Measurements from ENCODE around the gene LRP8. TPM values are rescaled to one million over a fixed set of nuclear protein-coding genes. Genes with fewer than 3 reads are reported as not detected.

LRP8 gene
- total RNA-seq, 1 donor from 2014 or later: 15.6 TPM

- H4K20me1 ChIP-seq (ENCODE audit: low read depth): no peaks in the 10 kb centered on the region
- H3K27me3 ChIP-seq: no peaks in the 10 kb centered on the region
- no peaks in the 10 kb centered on the region for H3K9me3 ChIP-seq (ENCODE audit: low read depth)
- no peaks in the 10 kb centered on the region for H3K9me3 Mint-ChIP-seq
- no peak overlapping the region for H3K4me3 ChIP-seq
- DNase-seq (ENCODE audit: low spot score): no peak
- no peak overlapping the region for H3K9ac ChIP-seq
- H3K79me2 ChIP-seq (ENCODE audit: low read depth): no peaks in the 10 kb centered on the region
- peaks cover 2% of the 10 kb centered on the region for H3K27me3 Mint-ChIP-seq (ENCODE audit: insufficient read depth, low read depth)
- H3K4me1 ChIP-seq: no peaks in the 10 kb centered on the region
- H3K4me3 Mint-ChIP-seq: no peak overlapping the region
- peaks cover 9% of the 10 kb centered on the region for H3K36me3 Mint-ChIP-seq
- H3K4me2 ChIP-seq: no peak overlapping the region
- H3K36me3 ChIP-seq: no peaks in the 10 kb centered on the region
- TF ChIP-seq EZH2 (IDR thresholded peaks at IDR 0.05) (no peak), EZH2phosphoT487 (IDR thresholded peaks at IDR 0.05) (no peak), CTCF (IDR thresholded peaks at IDR 0.05) (no peak)
- no peak overlapping the region for H3K27ac ChIP-seq
- no peaks in the 10 kb centered on the region for H3K4me1 Mint-ChIP-seq
- H3F3A ChIP-seq (ENCODE audit: low read depth): no peaks in the 10 kb centered on the region
- no peak overlapping the region for H2AFZ ChIP-seq (replicated peaks)
- H3K27ac Mint-ChIP-seq: no peak overlapping the region
These were observed 69.7 kb downstream of the LRP8 start for GRCh38 chr1:53258216-53258615.

- no peaks in the 10 kb centered on the region for H3K4me1 ChIP-seq
- Mint-ChIP-seq H3K27ac (no peak overlapping the region), H3K27me3 (ENCODE audit: insufficient read depth, low read depth) (no peaks in the 10 kb centered on the region), H3K4me1 (no peaks in the 10 kb centered on the region), H3K36me3 (peaks cover 9% of the 10 kb centered on the region), H3K9me3 (no peaks in the 10 kb centered on the region), H3K4me3 (no peak overlapping the region)
- H3K9me3 ChIP-seq (ENCODE audit: low read depth): no peaks in the 10 kb centered on the region
- H3K27ac ChIP-seq: no peak overlapping the region
- H2AFZ ChIP-seq (replicated peaks): no peak overlapping the region
- H3F3A ChIP-seq (ENCODE audit: low read depth): no peaks in the 10 kb centered on the region
- no peak overlapping the region for H3K9ac ChIP-seq
- no peak overlapping the region for H3K4me2 ChIP-seq
- no peaks in the 10 kb centered on the region for H3K27me3 ChIP-seq
- H3K36me3 ChIP-seq: no peaks in the 10 kb centered on the region
- H3K4me3 ChIP-seq: no peak overlapping the region
- no peaks in the 10 kb centered on the region for H3K79me2 ChIP-seq (ENCODE audit: low read depth)
- no peak for DNase-seq (ENCODE audit: low spot score)
- TF ChIP-seq EZH2phosphoT487 (IDR thresholded peaks at IDR 0.05) (no peak), CTCF (IDR thresholded peaks at IDR 0.05) (no peak), EZH2 (IDR thresholded peaks at IDR 0.05) (no peak)
- no peaks in the 10 kb centered on the region for H4K20me1 ChIP-seq (ENCODE audit: low read depth)
These were observed 70.3 kb downstream of the LRP8 start for GRCh38 chr1:53257454-53258081.

GRCh38 chr1:53256511-53257453 lies 71.1 kb downstream of the LRP8 start:
- no peak overlapping the region for H3K4me2 ChIP-seq
- H3K9me3 Mint-ChIP-seq: no peaks in the 10 kb centered on the region
- no peaks in the 10 kb centered on the region for H3K79me2 ChIP-seq (ENCODE audit: low read depth)
- H3K27me3 ChIP-seq: no peaks in the 10 kb centered on the region
- H3F3A ChIP-seq (ENCODE audit: low read depth): no peaks in the 10 kb centered on the region
- DNase-seq (ENCODE audit: low spot score): no peak
- no peak overlapping the region for H3K27ac ChIP-seq
- no peaks in the 10 kb centered on the region for H4K20me1 ChIP-seq (ENCODE audit: low read depth)
- H3K9ac ChIP-seq: no peak overlapping the region
- no peak overlapping the region for H3K4me3 ChIP-seq
- no peaks in the 10 kb centered on the region for H3K4me1 Mint-ChIP-seq
- H3K36me3 Mint-ChIP-seq: peaks cover 9% of the 10 kb centered on the region
- H3K4me1 ChIP-seq: no peaks in the 10 kb centered on the region
- no peak overlapping the region for H3K27ac Mint-ChIP-seq
- no peaks in the 10 kb centered on the region for H3K9me3 ChIP-seq (ENCODE audit: low read depth)
- H2AFZ ChIP-seq (replicated peaks): no peak overlapping the region
- no peak overlapping the region for H3K4me3 Mint-ChIP-seq
- no peaks in the 10 kb centered on the region for H3K27me3 Mint-ChIP-seq (ENCODE audit: insufficient read depth, low read depth)
- H3K36me3 ChIP-seq: no peaks in the 10 kb centered on the region
- no peak for TF ChIP-seq EZH2 (IDR thresholded peaks at IDR 0.05)
- TF ChIP-seq CTCF (IDR thresholded peaks at IDR 0.05): no peak
- no peak for TF ChIP-seq EZH2phosphoT487 (IDR thresholded peaks at IDR 0.05)
